ENCODE measurements around the gene CDH4.

- TF ChIP-seq POLR2A (IDR thresholded peaks at IDR 0.05; ENCODE audit: control extremely low read depth in 1 of 2, low read depth in 2 of 2, low read length in 2 of 2) (no peak), CTCF (IDR thresholded peaks at IDR 0.05; ENCODE audit: control extremely low read depth in 1 of 3, insufficient read depth in 1 of 3, low read depth in 1 of 3, low read length in 3 of 3) (no peak)
Observed at GRCh38 chr20:61933481-61933950, 681.5 kb downstream of the CDH4 start.

Measured in H1 (cell line).